Gastroesophageal sphincter (tissue), 2 donors: ENCODE results near the gene C2CD4D.

Source experiments
- EP300 ChIP-seq: sonication (generic); formaldehyde crosslinking; IDR thresholded peaks from one replicate; pipeline ENCODE4 v1.6.1; 2017; ENCODE audit warnings: antibody characterized with exemption, mild to moderate bottlenecking
- POLR2A ChIP-seq, 2 donors: fragments of 450-650 bp; IDR thresholded peaks; one replicate each; pipeline ENCODE4 v1.6.1; 2017; ENCODE audit warnings: antibody characterized with exemption in 2 of 2, mild to moderate bottlenecking in 2 of 2, moderate library complexity in 1 of 2

GRCh38 chr1:151851886-151852285 lies 12.3 kb upstream of the C2CD4D start:
- TF ChIP-seq EP300 (no peak), POLR2A (IDR thresholded peaks at IDR 0.05) (no peak)
